Thoracic aorta (tissue), 2 donors: ENCODE data around the gene PGM1. TPM values are rescaled to one million over a fixed set of nuclear protein-coding genes. Genes with fewer than 3 reads are reported as not detected.

Source experiments
- ATAC-seq: fragments of 150-250 bp; one replicate; pipeline ENCODE4 v1.8.0; 2017; ENCODE audit warnings: low read depth; ENCODE audit not compliant: insufficient number of reproducible peaks, low FRiP score
- DNase-seq: peaks from one replicate; pipeline ENCODE4 v3.0.0-alpha.2; 2020; ENCODE audit warnings: low spot score
- H3K27ac ChIP-seq, 2 donors: fragments of 200-600 bp; sonication (generic); 1 replicate in 1 of 2; 2 replicates in 1 of 2; pipeline ENCODE4 v1.5.1; 2016; ENCODE audit warnings: mild to moderate bottlenecking in 2 of 2, moderate library complexity in 2 of 2
- H3K27me3 ChIP-seq: fragments of 200-600 bp; sonication (generic); replicated peaks from 2 replicates; pipeline ENCODE4 v1.6.0; 2016; ENCODE audit warnings: mild to moderate bottlenecking; ENCODE audit not compliant: insufficient read depth
- H3K36me3 ChIP-seq: fragments of 200-600 bp; sonication (generic); one replicate; pipeline ENCODE4 v1.5.1; 2016
- H3K4me1 ChIP-seq, 2 donors: fragments of 200-600 bp; sonication (generic); 1 replicate in 1 of 2; 2 replicates in 1 of 2; pipeline versions ENCODE4 v1.5.1 to v1.6.0; 2016; ENCODE audit warnings: low read depth in 2 of 2, mild to moderate bottlenecking in 1 of 2; ENCODE audit not compliant: control insufficient read depth in 1 of 2
- H3K4me3 ChIP-seq: fragments of 200-600 bp; sonication (generic); 2 replicates; pipeline ENCODE4 v1.5.1; 2016; ENCODE audit warnings: mild to moderate bottlenecking
- H3K9me3 ChIP-seq: fragments of 200-600 bp; sonication (generic); 2 replicates; pipeline ENCODE4 v1.5.1; 2016
- CTCF ChIP-seq: fragments of 200-600 bp; sonication (generic); IDR thresholded peaks from one replicate; pipeline ENCODE4 v1.5.1; 2019; ENCODE audit warnings: antibody characterized with exemption
- total RNA-seq, 2 donors: library from RNA; depleted of rRNA; stranded (reverse); fragments of >200 nt; gene quantifications; one replicate each; pipeline versions ENCODE4 v1.1.0 to v1.2.3, GENCODE V29; 2016

The PGM1 gene
- total RNA-seq, 2 donors from 2014 or later = 62.4 to 69.7 TPM

DNA sequence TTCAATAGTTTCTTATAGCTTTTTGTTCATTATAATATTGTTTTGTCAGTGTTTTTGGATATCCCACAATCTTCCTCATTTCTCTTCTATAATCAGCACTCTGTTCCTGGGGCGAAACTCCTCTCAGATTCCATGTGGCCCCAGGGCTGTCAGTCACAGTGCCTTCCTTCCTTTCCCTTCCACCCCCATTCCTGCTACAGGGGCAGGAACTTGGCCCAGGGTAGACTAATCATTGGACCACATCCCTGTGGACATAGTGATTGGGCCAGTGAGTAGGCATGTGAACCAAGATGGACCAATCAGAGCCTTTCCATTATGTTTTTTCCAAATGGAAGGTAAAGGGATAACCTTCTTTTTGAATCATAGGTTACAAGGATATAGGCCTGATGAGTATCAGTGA, 78.3 kb downstream of the PGM1 start:
- DNase-seq (no peak), ATAC-seq (no peak)
- H3K4me1 ChIP-seq = peaks cover 6 to 27% of the 10 kb centered on the region in 2 donors
- H3K4me3 ChIP-seq = no peak overlapping the region
- H3K9me3 ChIP-seq = no peaks in the 10 kb centered on the region
- no peak overlapping the region for H3K27ac ChIP-seq
- no peak for TF ChIP-seq CTCF
- H3K36me3 ChIP-seq = no peaks in the 10 kb centered on the region
- no peaks in the 10 kb centered on the region for H3K27me3 ChIP-seq

GRCh38 chr1:63674238-63674864, 81.1 kb downstream of the PGM1 start:
- peaks cover 6 to 26% of the 10 kb centered on the region in 2 donors for H3K4me1 ChIP-seq
- peak overlapping the region; percentile 54 to 66 for H3K27ac ChIP-seq
- peak; percentile 79 for ATAC-seq
- no peaks in the 10 kb centered on the region for H3K27me3 ChIP-seq
- no peaks in the 10 kb centered on the region for H3K9me3 ChIP-seq
- H3K36me3 ChIP-seq = no peaks in the 10 kb centered on the region
- DNase-seq = peak; percentile 50
- H3K4me3 ChIP-seq = peak overlapping the region; percentile 12
- TF ChIP-seq CTCF = peak; percentile 73

- Histone ChIP-seq H3K27me3 (no peaks in the 10 kb centered on the region), H3K27ac (peak overlapping the region; percentile 54 to 66), H3K9me3 (no peaks in the 10 kb centered on the region), H3K4me3 (peak overlapping the region; percentile 12), H3K4me1 (peaks cover 6 to 20% of the 10 kb centered on the region in 2 donors), H3K36me3 (no peaks in the 10 kb centered on the region)
- TF ChIP-seq CTCF = no peak
- ATAC-seq (no peak), DNase-seq (no peak)
Measured at GRCh38 chr1:63674865-63675419, 81.7 kb downstream of the PGM1 start.

DNA sequence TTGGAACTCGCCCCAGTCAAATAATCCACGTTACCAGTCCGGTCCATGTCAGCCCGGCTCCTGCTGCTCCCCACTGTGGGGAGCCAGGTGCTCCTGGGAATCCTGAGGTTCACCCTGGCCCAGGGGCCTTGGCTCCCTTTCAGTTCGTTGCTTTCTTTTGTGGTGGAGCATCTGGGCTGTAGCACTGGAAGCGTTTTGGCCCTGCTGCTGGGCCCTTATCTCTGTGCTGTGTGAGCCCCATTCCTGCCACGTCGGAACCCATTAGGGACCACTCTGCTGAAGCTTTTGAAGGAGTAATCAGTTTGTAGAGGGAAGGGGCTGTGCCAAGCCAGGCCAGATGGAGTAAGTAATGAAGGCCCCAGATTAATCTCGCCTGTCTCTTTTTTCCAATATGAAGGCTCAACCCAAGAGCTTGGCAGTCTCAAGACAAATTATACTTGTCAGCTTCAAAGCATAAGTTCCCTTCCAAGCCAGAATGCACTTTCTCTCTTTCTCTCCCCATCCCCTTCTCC, 82.3 kb downstream of the PGM1 start:
- H3K27ac ChIP-seq = peak overlapping the region; percentile 54 to 66
- TF ChIP-seq CTCF = no peak
- H3K36me3 ChIP-seq = no peaks in the 10 kb centered on the region
- no peak overlapping the region for H3K4me3 ChIP-seq
- peaks cover 6 to 20% of the 10 kb centered on the region in 2 donors for H3K4me1 ChIP-seq
- DNase-seq (no peak), ATAC-seq (no peak)
- H3K27me3 ChIP-seq = no peaks in the 10 kb centered on the region
- no peaks in the 10 kb centered on the region for H3K9me3 ChIP-seq

GRCh38 chr1:63677497-63677896, 84.3 kb downstream of the PGM1 start:
- no peak overlapping the region for H3K4me3 ChIP-seq
- H3K9me3 ChIP-seq = no peaks in the 10 kb centered on the region
- DNase-seq (no peak), ATAC-seq (no peak)
- TF ChIP-seq CTCF = no peak
- H3K27me3 ChIP-seq = no peaks in the 10 kb centered on the region
- no peaks in the 10 kb centered on the region for H3K36me3 ChIP-seq
- no peak overlapping the region for H3K27ac ChIP-seq
- H3K4me1 ChIP-seq = peaks cover 6 to 20% of the 10 kb centered on the region in 2 donors
